ENCODE results near the gene CCDC158.

CCDC158 gene

DNA sequence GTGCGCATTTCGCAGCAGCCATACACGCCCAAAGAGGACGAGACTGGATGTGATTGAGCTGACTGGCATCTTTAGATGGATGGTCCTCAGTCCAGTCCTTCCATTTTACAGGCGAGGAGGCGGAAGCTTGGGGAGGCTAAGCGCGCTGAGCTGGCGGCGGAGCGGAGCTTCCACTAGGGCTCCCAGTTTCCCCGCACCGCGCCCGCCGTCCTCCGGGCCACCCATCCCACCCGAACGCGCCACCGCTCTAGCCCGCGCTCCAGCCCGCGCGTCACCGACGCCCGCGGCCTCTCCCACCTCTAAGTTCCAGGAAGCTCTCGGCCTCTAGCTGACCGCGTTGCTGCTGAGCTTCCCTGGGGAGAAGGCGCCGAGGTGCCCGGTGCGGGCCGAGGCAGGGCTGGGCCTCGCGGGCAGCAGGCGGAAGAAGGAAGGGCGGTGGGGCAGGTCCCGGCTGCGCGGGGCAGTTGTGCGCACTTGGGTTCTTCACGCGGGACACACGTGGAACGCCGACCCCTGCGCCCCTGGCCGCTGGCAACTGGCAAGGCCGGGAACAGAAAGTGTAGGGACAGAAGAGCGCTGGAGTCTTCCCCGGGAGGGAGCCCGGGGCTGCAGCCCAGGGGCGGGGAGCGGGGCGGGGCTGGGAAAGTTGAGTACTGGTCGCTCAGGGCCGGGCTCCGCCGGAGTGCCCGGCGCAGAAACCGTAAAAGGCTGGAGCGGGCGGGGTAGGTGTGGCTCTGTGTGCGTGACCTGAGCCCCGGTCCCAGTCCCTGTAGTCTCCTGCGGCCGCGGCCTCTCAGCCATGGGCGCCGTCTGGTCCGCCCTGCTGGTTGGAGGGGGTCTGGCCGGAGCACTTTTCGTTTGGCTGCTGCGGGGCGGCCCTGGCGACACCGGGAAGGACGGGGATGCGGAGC, 114.7 kb downstream of the CCDC158 start, which contains the start of gene STBD1:
Gene STBD1, plus strand, starts transcription at position 763 of the 911 bp plus-strand sequence. Its CDS starts 37 bp downstream, at position 800.
- TF ChIP-seq, protein P1, sequence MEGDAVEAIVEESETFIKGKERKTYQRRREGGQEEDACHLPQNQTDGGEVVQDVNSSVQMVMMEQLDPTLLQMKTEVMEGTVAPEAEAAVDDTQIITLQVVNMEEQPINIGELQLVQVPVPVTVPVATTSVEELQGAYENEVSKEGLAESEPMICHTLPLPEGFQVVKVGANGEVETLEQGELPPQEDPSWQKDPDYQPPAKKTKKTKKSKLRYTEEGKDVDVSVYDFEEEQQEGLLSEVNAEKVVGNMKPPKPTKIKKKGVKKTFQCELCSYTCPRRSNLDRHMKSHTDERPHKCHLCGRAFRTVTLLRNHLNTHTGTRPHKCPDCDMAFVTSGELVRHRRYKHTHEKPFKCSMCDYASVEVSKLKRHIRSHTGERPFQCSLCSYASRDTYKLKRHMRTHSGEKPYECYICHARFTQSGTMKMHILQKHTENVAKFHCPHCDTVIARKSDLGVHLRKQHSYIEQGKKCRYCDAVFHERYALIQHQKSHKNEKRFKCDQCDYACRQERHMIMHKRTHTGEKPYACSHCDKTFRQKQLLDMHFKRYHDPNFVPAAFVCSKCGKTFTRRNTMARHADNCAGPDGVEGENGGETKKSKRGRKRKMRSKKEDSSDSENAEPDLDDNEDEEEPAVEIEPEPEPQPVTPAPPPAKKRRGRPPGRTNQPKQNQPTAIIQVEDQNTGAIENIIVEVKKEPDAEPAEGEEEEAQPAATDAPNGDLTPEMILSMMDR (IDR thresholded peaks at IDR 0.05; ENCODE audit: borderline replicate concordance, insufficient read depth, low read depth, low read length), result no peak
- peak within 1 kb of the TSS; percentile 33 for H3K4me3 ChIP-seq (ENCODE audit: low read depth, low read length)

- TF ChIP-seq, protein P1 (IDR thresholded peaks at IDR 0.05; ENCODE audit: borderline replicate concordance, insufficient read depth, low read depth, low read length), result no peak
- no peak overlapping the region for H3K4me3 ChIP-seq (ENCODE audit: low read depth, low read length)
These were observed 115.8 kb downstream of the CCDC158 start for GRCh38 chr4:76305033-76305687.

GRCh38 chr4:76302826-76303438, 118.0 kb downstream of the CCDC158 start:
- no peak overlapping the region for H3K4me3 ChIP-seq (ENCODE audit: low read depth, low read length)
- TF ChIP-seq, protein P1 (IDR thresholded peaks at IDR 0.05; ENCODE audit: borderline replicate concordance, insufficient read depth, low read depth, low read length), result no peak

GRCh38 chr4:76301775-76302162, 119.2 kb downstream of the CCDC158 start:
- no peak overlapping the region for H3K4me3 ChIP-seq (ENCODE audit: low read depth, low read length)
- TF ChIP-seq, protein P1 (IDR thresholded peaks at IDR 0.05; ENCODE audit: borderline replicate concordance, insufficient read depth, low read depth, low read length), result no peak

- TF ChIP-seq, protein P1 (IDR thresholded peaks at IDR 0.05; ENCODE audit: borderline replicate concordance, insufficient read depth, low read depth, low read length), result no peak
- no peak overlapping the region for H3K4me3 ChIP-seq (ENCODE audit: low read depth, low read length)
These were observed 119.7 kb downstream of the CCDC158 start for GRCh38 chr4:76301068-76301774.

- H3K4me3 ChIP-seq (ENCODE audit: low read depth, low read length), result no peak overlapping the region
- TF ChIP-seq, protein P1 (IDR thresholded peaks at IDR 0.05; ENCODE audit: borderline replicate concordance, insufficient read depth, low read depth, low read length), result no peak
These were observed 120.9 kb downstream of the CCDC158 start for GRCh38 chr4:76300012-76300411.

Data from GM12875 (cell line).